ES-I3 (cell line): ENCODE results near the gene SYNJ2.

ENCODE experiments used
- H3K36me3 ChIP-seq: 2 replicates; pipeline ENCODE4 v1.6.1; 2013; ENCODE audit warnings: mild to moderate bottlenecking, low read length, control low read depth, moderate library complexity; ENCODE audit not compliant: insufficient read depth
- H3K4me1 ChIP-seq: 2 replicates; pipeline ENCODE4 v1.6.1; 2013; ENCODE audit warnings: mild to moderate bottlenecking, control low read depth, low read length; ENCODE audit not compliant: insufficient read depth
- H3K9ac ChIP-seq: 2 replicates; pipeline ENCODE4 v1.6.1; 2013; ENCODE audit warnings: low read depth, mild to moderate bottlenecking, low read length, moderate library complexity
- H3K9me3 ChIP-seq: 2 replicates; pipeline ENCODE4 v1.6.1; 2013; ENCODE audit warnings: mild to moderate bottlenecking, low read length, moderate library complexity; ENCODE audit not compliant: control insufficient read depth, insufficient read depth

SYNJ2 gene

GRCh38 chr6:158026054-158026900 lies 44.6 kb downstream of the SYNJ2 start:
- no peak overlapping the region for H3K9ac ChIP-seq

GRCh38 chr6:158026901-158027589 lies 45.4 kb downstream of the SYNJ2 start:
- Histone ChIP-seq H3K9ac (no peak overlapping the region), H3K36me3 (no peaks in the 10 kb centered on the region), H3K4me1 (peaks cover 26% of the 10 kb centered on the region), H3K9me3 (no peaks in the 10 kb centered on the region)

More at GRCh38 chr6:158026054-158026900, 44.6 kb downstream of the SYNJ2 start:
- H3K9me3 ChIP-seq = no peaks in the 10 kb centered on the region
- H3K4me1 ChIP-seq = peaks cover 21% of the 10 kb centered on the region
- no peaks in the 10 kb centered on the region for H3K36me3 ChIP-seq

- Histone ChIP-seq H3K9me3 (no peaks in the 10 kb centered on the region), H3K9ac (no peak overlapping the region), H3K36me3 (no peaks in the 10 kb centered on the region), H3K4me1 (peaks cover 26% of the 10 kb centered on the region)
Observed at GRCh38 chr6:158027590-158028285, 46.1 kb downstream of the SYNJ2 start.

- Histone ChIP-seq H3K4me1 (peaks cover 26% of the 10 kb centered on the region), H3K9ac (no peak overlapping the region), H3K36me3 (no peaks in the 10 kb centered on the region), H3K9me3 (no peaks in the 10 kb centered on the region)
Observed at GRCh38 chr6:158028421-158028820, 46.8 kb downstream of the SYNJ2 start.

- no peaks in the 10 kb centered on the region for H3K9me3 ChIP-seq
- H3K9ac ChIP-seq = no peak overlapping the region
- peaks cover 26% of the 10 kb centered on the region for H3K4me1 ChIP-seq
Observed at GRCh38 chr6:158028876-158029275, 47.2 kb downstream of the SYNJ2 start.

GRCh38 chr6:158029668-158030230 lies 48.1 kb downstream of the SYNJ2 start:
- no peaks in the 10 kb centered on the region for H3K36me3 ChIP-seq
- no peaks in the 10 kb centered on the region for H3K9me3 ChIP-seq
- peaks cover 26% of the 10 kb centered on the region for H3K4me1 ChIP-seq
- no peak overlapping the region for H3K9ac ChIP-seq

More at GRCh38 chr6:158028876-158029275, 47.2 kb downstream of the SYNJ2 start:
- no peaks in the 10 kb centered on the region for H3K36me3 ChIP-seq

- Histone ChIP-seq H3K9ac (no peak overlapping the region), H3K36me3 (no peaks in the 10 kb centered on the region), H3K9me3 (no peaks in the 10 kb centered on the region), H3K4me1 (peaks cover 26% of the 10 kb centered on the region)
Observed at GRCh38 chr6:158030380-158031300, 49.0 kb downstream of the SYNJ2 start.

- Histone ChIP-seq H3K9me3 (no peaks in the 10 kb centered on the region), H3K36me3 (no peaks in the 10 kb centered on the region), H3K4me1 (peaks cover 23% of the 10 kb centered on the region), H3K9ac (no peak overlapping the region)
Observed at GRCh38 chr6:158031381-158032353, 50.0 kb downstream of the SYNJ2 start.

GRCh38 chr6:158032354-158032733 lies 50.7 kb downstream of the SYNJ2 start:
- no peaks in the 10 kb centered on the region for H3K36me3 ChIP-seq
- no peak overlapping the region for H3K9ac ChIP-seq
- no peaks in the 10 kb centered on the region for H3K9me3 ChIP-seq
- peaks cover 16% of the 10 kb centered on the region; the same call in 1 of the 2 replicates for H3K4me1 ChIP-seq

GRCh38 chr6:158033077-158033750 lies 51.6 kb downstream of the SYNJ2 start:
- Histone ChIP-seq H3K36me3 (no peaks in the 10 kb centered on the region), H3K9ac (no peak overlapping the region), H3K4me1 (peaks cover 10% of the 10 kb centered on the region; the same call in 1 of the 2 replicates), H3K9me3 (no peaks in the 10 kb centered on the region)

- H3K36me3 ChIP-seq = no peaks in the 10 kb centered on the region
- no peak overlapping the region for H3K9ac ChIP-seq
- H3K4me1 ChIP-seq = peaks cover 16% of the 10 kb centered on the region
- H3K9me3 ChIP-seq = no peaks in the 10 kb centered on the region
Observed at GRCh38 chr6:158033751-158034702, 52.4 kb downstream of the SYNJ2 start.
